Measurements from ENCODE around the gene ZNF195. TPM values are rescaled to one million over a fixed set of nuclear protein-coding genes. Genes with fewer than 3 reads are reported as not detected.

ZNF195 gene
- total RNA-seq, 3 donors from 2014 or later = 24.8 to 48.0 (median 36.2) TPM

DNA sequence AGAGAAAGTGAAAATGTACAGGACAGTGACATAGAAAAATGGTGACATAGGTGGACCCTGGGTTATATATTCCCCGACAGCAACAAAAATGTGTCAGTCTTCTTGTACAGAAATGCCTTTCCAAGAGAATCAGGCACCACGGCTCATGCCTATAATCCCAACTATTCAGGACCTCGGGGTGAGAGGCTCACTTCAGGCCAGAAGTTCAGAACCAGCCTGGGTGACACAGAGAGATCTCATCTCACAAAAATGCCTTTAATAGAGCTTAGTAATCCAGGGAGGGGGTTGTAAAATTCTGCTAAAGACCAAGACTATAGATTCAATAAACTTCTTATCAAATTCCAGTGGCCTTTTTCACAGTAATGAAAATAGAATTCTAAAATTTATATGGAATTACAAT lies 10.7 kb downstream of the ZNF195 start:
- ATAC-seq = no peak
- Histone ChIP-seq H3K4me3 (no peak overlapping the region), H3K36me3 (ENCODE audit: low read depth) (peaks cover 35% of the 10 kb centered on the region), H3K4me1 (ENCODE audit: low read depth) (no peaks in the 10 kb centered on the region), H3K9me3 (peaks cover 48% of the 10 kb centered on the region)
- no peak for DNase-seq
- TF ChIP-seq, protein P1, sequence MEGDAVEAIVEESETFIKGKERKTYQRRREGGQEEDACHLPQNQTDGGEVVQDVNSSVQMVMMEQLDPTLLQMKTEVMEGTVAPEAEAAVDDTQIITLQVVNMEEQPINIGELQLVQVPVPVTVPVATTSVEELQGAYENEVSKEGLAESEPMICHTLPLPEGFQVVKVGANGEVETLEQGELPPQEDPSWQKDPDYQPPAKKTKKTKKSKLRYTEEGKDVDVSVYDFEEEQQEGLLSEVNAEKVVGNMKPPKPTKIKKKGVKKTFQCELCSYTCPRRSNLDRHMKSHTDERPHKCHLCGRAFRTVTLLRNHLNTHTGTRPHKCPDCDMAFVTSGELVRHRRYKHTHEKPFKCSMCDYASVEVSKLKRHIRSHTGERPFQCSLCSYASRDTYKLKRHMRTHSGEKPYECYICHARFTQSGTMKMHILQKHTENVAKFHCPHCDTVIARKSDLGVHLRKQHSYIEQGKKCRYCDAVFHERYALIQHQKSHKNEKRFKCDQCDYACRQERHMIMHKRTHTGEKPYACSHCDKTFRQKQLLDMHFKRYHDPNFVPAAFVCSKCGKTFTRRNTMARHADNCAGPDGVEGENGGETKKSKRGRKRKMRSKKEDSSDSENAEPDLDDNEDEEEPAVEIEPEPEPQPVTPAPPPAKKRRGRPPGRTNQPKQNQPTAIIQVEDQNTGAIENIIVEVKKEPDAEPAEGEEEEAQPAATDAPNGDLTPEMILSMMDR (IDR thresholded peaks at IDR 0.05) = no peak
- intact Hi-C loops (cut with DNase I, micrococcal nuclease) = no loop called here

DNA sequence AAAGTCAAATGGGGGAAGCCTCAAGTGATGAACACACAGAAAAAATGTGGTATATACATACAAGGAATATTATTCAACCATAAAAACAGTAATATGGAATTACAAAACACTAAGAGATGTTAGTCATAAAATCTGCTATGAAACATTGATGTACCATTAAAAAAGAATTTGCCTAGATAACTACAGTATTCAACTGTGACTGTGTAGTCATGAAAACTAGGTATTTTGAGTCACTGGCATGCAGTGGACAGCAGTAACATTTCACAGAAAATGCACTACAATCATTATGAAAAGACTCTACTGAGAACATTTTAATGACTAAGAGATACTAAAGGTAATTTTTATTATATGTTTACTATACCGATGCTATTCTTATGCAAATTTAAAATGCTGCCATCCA lies 11.7 kb downstream of the ZNF195 start:
- intact Hi-C loops (cut with DNase I, micrococcal nuclease) = no loop called here
- DNase-seq (no peak), ATAC-seq (no peak)
- H3K4me1 ChIP-seq (ENCODE audit: low read depth) = no peaks in the 10 kb centered on the region
- TF ChIP-seq, protein P1 (IDR thresholded peaks at IDR 0.05) = no peak
- peaks cover 36% of the 10 kb centered on the region for H3K36me3 ChIP-seq (ENCODE audit: low read depth)
- H3K9me3 ChIP-seq = peaks cover 58% of the 10 kb centered on the region
- no peak overlapping the region for H3K4me3 ChIP-seq

DNA sequence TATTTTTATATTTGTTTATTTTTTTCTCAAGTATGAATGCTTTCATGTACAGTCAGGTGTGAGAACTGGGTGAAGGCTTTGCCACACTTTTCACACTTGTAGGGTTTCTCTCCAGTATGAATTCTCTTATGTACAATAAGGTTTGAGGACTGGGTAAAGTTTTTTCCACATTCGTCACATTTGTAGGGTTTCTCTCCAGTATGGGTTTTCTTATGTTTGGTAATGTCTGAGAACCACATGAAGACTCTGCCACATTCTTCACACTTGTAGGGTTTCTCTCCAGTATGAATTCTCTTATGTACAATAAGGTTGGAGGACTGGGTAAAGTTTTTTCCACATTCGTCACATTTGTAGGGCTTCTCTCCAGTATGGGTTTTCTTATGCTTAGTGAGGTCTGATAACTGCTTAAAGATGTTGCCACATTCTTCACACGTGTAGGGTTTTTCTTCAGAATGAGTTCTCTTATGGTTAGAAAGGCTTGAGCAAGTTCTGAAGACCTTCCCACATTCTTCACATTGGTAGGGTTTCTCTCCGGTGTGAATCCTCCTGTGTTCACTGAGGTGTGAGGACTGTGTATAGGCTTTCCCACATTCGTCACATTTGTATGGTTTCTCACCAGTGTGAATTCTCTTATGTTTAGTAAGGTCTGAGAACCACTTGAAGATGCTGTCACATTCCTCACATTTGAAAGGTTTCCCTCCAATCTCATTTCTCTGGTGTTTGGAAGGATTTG lies 19.7 kb downstream of the ZNF195 start:
- H3K36me3 ChIP-seq (ENCODE audit: low read depth) = peaks cover 35% of the 10 kb centered on the region
- no peak for ATAC-seq
- no peaks in the 10 kb centered on the region for H3K4me1 ChIP-seq (ENCODE audit: low read depth)
- intact Hi-C loops (cut with DNase I, micrococcal nuclease) = no loop called here
- H3K9me3 ChIP-seq = peaks cover 84% of the 10 kb centered on the region
- no peak overlapping the region for H3K4me3 ChIP-seq
- TF ChIP-seq, protein P1 (IDR thresholded peaks at IDR 0.05) = no peak
- no peak for DNase-seq

DNA sequence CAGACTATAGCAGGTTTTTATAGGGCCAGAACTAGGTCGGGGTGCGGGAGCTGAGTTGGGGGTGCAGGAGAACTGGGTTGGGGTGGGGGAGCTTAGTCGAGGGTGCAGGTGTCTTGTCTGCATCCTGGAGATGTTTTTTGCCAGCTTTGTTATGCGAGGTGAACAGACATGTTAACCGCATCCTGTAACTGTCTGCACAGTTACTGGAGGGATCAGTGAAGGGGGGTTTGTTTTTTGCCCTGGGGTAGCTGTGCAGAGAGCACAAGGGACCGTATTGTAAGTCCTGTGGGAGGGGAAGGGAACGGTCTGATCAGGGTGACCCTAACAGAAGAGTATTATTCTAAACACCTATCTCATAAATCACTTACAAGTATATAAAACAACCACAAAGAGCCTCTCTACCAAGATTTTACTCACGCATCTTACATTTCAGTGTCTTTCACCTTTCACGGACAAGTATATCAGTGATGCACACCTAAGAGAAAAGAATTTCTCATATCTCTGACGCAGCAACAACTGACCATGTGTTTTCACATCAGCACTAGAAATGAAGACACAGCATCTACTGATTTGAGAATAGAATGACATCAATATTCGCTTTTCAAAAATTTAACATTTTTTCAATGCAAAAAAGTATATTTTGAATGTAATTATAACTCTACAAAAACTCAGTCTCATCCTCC lies 20.8 kb downstream of the ZNF195 start:
- intact Hi-C loops (cut with DNase I, micrococcal nuclease) = no loop called here
- Histone ChIP-seq H3K9me3 (peaks cover 79% of the 10 kb centered on the region), H3K4me1 (ENCODE audit: low read depth) (no peaks in the 10 kb centered on the region), H3K4me3 (no peak overlapping the region), H3K36me3 (ENCODE audit: low read depth) (peaks cover 31% of the 10 kb centered on the region)
- TF ChIP-seq, protein P1 (IDR thresholded peaks at IDR 0.05) = no peak
- ATAC-seq (no peak), DNase-seq (no peak)

DNA sequence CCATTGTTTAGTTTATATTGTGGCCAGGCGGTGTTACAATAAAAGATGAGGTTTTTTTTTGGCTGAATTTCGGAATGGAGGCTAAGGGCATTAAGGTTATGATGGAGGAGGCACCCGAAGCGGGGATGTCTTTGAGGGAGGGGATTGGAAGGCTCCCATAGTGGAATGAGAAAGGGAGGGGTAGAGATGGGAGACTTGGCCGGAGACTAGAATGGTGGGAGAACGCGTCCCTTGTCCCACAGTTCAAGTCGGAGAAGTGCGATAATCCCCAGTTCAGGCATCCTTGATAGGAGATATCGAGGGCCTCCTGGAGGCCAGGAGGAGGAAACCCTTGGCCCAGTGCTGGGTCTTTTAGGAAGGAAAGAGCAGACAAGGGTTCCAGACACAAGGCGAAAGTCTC lies 21.6 kb downstream of the ZNF195 start:
- H3K4me1 ChIP-seq (ENCODE audit: low read depth) = no peaks in the 10 kb centered on the region
- no peak for DNase-seq
- TF ChIP-seq, protein P1 (IDR thresholded peaks at IDR 0.05) = no peak
- peaks cover 30% of the 10 kb centered on the region for H3K36me3 ChIP-seq (ENCODE audit: low read depth)
- no peak overlapping the region for H3K4me3 ChIP-seq
- intact Hi-C loops (cut with DNase I, micrococcal nuclease) = no loop called here
- ATAC-seq = no peak
- H3K9me3 ChIP-seq = peaks cover 70% of the 10 kb centered on the region
